Breast epithelium (tissue), 3 donors: Measurements from ENCODE around the gene CARM1.
A peak's percentile ranks its signal among the peaks of the same experiment; 100 is the strongest.

Experiments
- POLR2AphosphoS5 ChIP-seq, 3 donors: sonication (generic); formaldehyde crosslinking; IDR thresholded peaks; one replicate each; pipeline ENCODE4 v1.6.1; 2017; ENCODE audit warnings: antibody characterized with exemption in 3 of 3
- TF ChIP-seq, protein P1 (sequence below), 3 donors: fragments of 450-650 bp; IDR thresholded peaks; one replicate each; pipeline ENCODE4 v1.5.1; 2016 to 2017; ENCODE audit warnings: antibody characterized with exemption in 3 of 3, mild to moderate bottlenecking in 3 of 3, moderate library complexity in 3 of 3

DNA sequence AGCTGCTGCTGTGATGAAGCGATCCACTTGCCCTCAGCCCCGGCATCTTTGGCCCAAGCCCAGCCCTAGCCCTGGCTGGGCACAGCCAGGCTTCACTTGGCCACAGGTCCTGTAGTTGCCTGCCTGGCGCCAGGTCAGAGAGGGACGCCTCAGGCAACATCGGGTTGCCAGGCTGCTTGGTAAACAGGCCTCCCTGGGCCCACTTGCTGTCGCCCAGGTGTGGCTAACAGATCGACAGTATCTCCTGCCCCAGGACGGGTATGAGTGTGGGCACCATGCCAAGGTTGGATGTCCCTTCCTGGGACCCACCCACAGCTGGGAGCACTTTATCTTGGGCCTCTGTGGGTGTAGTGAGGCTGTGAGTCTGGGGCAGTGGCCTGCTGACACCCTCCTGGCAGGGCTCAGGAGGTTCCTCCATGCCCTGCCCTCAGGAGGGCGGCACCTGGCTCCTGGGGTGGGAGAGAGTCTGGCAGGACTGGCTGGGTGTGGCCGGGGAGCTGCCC lies 27.8 kb downstream of the CARM1 start:
- TF ChIP-seq, protein P1, sequence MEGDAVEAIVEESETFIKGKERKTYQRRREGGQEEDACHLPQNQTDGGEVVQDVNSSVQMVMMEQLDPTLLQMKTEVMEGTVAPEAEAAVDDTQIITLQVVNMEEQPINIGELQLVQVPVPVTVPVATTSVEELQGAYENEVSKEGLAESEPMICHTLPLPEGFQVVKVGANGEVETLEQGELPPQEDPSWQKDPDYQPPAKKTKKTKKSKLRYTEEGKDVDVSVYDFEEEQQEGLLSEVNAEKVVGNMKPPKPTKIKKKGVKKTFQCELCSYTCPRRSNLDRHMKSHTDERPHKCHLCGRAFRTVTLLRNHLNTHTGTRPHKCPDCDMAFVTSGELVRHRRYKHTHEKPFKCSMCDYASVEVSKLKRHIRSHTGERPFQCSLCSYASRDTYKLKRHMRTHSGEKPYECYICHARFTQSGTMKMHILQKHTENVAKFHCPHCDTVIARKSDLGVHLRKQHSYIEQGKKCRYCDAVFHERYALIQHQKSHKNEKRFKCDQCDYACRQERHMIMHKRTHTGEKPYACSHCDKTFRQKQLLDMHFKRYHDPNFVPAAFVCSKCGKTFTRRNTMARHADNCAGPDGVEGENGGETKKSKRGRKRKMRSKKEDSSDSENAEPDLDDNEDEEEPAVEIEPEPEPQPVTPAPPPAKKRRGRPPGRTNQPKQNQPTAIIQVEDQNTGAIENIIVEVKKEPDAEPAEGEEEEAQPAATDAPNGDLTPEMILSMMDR (IDR thresholded peaks at IDR 0.05), result no peak
- peak in 2 of 3 donors; percentile 37 to 66 for TF ChIP-seq POLR2AphosphoS5 (IDR thresholded peaks at IDR 0.05)
